ENCODE results near the gene PHETA2. TPM values are rescaled to one million over a fixed set of nuclear protein-coding genes. Genes with fewer than 3 reads are reported as not detected.

The PHETA2 gene
- total and polyA plus RNA-seq, 2 of the 13 experiments (the other 11 are each of a cell fraction or from before 2014, with no cell fraction given): 0.07 TPM; not detected in 1

DNA sequence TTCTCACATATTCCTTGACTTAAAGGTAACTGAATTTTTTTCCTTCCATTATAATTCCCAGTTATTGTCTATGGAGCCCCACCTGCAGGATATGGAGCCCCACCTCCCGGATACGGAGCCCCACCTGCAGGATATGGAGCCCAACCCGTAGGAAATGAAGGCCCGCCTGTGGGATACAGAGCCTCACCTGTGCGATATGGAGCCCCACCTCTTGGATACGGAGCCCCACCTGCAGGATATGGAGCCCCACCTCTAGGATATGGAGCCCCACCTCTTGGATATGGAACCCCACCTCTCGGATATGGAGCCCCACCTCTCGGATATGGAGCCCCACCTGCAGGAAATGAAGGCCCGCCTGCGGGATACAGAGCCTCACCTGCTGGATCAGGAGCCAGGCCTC is 47.3 kb upstream of the PHETA2 start:
- Histone ChIP-seq H3K27ac (ENCODE audit: extremely low read length, insufficient read depth, low read length) (no peak overlapping the region), H2AFZ (ENCODE audit: low read length) (no peak overlapping the region), H3K36me3 (replicated peaks in 1 of 2; ENCODE audit: control insufficient read depth in 1 of 2, insufficient read depth in 2 of 2, low read length in 2 of 2) (no peaks in the 10 kb centered on the region), H4K20me1 (ENCODE audit: insufficient read depth, low read length) (no peaks in the 10 kb centered on the region), H3K4me2 (ENCODE audit: low read depth, low read length) (no peak overlapping the region), H3K4me1 (ENCODE audit: insufficient read depth, low read length) (no peaks in the 10 kb centered on the region), H3K4me3 (replicated peaks in 1 of 3; ENCODE audit: insufficient read depth in 1 of 3, low read depth in 2 of 3, low read length in 3 of 3) (no peak overlapping the region), H3K9ac (ENCODE audit: insufficient read depth, low read depth, low read length) (no peak overlapping the region), H3K9me3 (ENCODE audit: low read length) (no peaks in the 10 kb centered on the region), H3K27me3 (ENCODE audit: control insufficient read depth in 1 of 2, insufficient read depth in 2 of 2, low read length in 2 of 2) (no peaks in the 10 kb centered on the region; a peak in 1 of 5 replicates), H3K79me2 (ENCODE audit: insufficient read depth, low read length) (no peaks in the 10 kb centered on the region)
- intact Hi-C loops (cut with micrococcal nuclease; ENCODE audit: unreplicated experiment) (no loop called here), in situ Hi-C loops (cut with HindIII; ENCODE audit: extremely low pct_ligation_motif_present, low pct_unique_long_range_greater_than_20kb) (no loop called here)
- POLR2A ChIA-PET: no interaction called here
- WGBS (ENCODE audit: low lambda C conversion rate): 48% methylated on average over 10 of the region's 10 CpGs
- FAIRE-seq (no peak), ATAC-seq (no peak), DNase-seq (ENCODE audit: low spot score) (no peak)
- no TSS peak for BruUV-seq (replicated peaks)
- CTCF ChIA-PET (ENCODE audit: low intra/inter-chr PET ratio, low total read pairs): no interaction called here
- TF ChIP-seq ELF4 (CRISPR knock-in tag; IDR thresholded peaks at IDR 0.05; ENCODE audit: borderline replicate concordance) (no peak), ZSCAN21 (CRISPR knock-in tag; IDR thresholded peaks at IDR 0.05; ENCODE audit: borderline replicate concordance) (no peak), MYNN (CRISPR knock-in tag; IDR thresholded peaks at IDR 0.05; ENCODE audit: low read depth) (no peak)
- TF ChIP-seq, protein P1, sequence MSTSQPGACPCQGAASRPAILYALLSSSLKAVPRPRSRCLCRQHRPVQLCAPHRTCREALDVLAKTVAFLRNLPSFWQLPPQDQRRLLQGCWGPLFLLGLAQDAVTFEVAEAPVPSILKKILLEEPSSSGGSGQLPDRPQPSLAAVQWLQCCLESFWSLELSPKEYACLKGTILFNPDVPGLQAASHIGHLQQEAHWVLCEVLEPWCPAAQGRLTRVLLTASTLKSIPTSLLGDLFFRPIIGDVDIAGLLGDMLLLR (CRISPR knock-in tag; IDR thresholded peaks at IDR 0.05): no peak

DNA sequence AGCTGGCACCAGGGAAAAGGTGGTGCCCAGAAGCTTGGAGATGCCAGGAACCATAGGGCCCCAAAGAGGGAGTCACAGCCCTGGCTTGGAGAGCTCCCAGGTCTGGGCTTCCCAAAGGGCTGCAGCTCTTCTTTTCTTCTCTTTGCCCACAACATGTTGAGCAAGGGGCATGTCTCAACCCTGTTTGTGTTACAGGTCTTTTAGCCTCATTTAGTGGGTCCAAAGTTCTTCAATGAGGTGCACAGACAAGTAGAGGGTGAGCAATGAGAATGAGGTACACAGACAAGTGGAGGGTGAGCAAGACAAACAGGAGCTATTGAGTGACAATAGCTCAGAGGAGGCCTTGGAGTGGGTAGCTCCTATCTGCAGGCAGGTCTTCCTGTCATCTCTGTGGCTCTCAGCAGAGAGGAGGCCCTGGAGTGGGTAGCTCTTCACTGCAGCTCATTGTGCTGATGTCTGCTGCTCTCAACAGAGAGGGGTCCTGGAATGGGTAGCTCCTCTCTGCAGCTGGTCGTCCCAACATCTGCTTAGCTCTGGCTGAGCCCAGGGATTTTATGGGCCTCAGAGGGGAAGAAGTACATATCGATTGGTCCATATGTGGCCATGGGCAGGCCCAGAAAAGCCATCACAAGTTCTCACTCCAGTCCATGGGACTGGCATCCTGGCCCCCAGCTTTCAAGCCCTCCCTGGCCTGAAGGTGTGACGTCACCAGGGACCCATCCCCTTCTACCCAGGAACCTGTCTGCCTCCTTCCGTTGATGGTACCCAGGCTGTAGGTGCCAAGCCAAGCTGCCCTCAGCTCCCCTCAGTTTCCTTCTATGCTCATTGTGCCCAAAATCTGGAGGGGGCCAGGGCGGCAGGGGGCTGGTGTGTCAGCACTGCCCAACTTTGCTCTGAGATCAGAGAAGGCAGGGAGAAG is 40.5 kb upstream of the PHETA2 start:
- Histone ChIP-seq H3K79me2 (ENCODE audit: insufficient read depth, low read length) (no peaks in the 10 kb centered on the region), H3K27me3 (ENCODE audit: control insufficient read depth in 1 of 2, insufficient read depth in 2 of 2, low read length in 2 of 2) (no peaks in the 10 kb centered on the region), H3K27ac (ENCODE audit: extremely low read length, insufficient read depth, low read length) (no peak overlapping the region), H3K4me2 (ENCODE audit: low read depth, low read length) (no peak overlapping the region), H3K9ac (ENCODE audit: insufficient read depth, low read depth, low read length) (no peak overlapping the region), H3K36me3 (replicated peaks in 1 of 2; ENCODE audit: control insufficient read depth in 1 of 2, insufficient read depth in 2 of 2, low read length in 2 of 2) (no peaks in the 10 kb centered on the region), H3K4me3 (replicated peaks in 1 of 3; ENCODE audit: insufficient read depth in 1 of 3, low read depth in 2 of 3, low read length in 3 of 3) (no peak overlapping the region), H2AFZ (ENCODE audit: low read length) (no peak overlapping the region), H3K9me3 (ENCODE audit: low read length) (peaks cover 7% of the 10 kb centered on the region; the same call in 1 of the 2 replicates), H3K4me1 (ENCODE audit: insufficient read depth, low read length) (peaks cover 10% of the 10 kb centered on the region; the same call in 1 of the 2 replicates), H4K20me1 (ENCODE audit: insufficient read depth, low read length) (no peaks in the 10 kb centered on the region)
- FAIRE-seq (no peak), DNase-seq (ENCODE audit: low spot score) (peak; percentile 47), ATAC-seq (peak; percentile 80)
- intact Hi-C loops (cut with micrococcal nuclease; ENCODE audit: unreplicated experiment): no loop called here
- in situ Hi-C loops (cut with HindIII; ENCODE audit: extremely low pct_ligation_motif_present, low pct_unique_long_range_greater_than_20kb): no loop called here
- CTCF ChIA-PET (ENCODE audit: low intra/inter-chr PET ratio, low total read pairs): no interaction called here
- WGBS (ENCODE audit: low lambda C conversion rate): 6% methylated on average over 3 of the region's 5 CpGs
- no TSS peak for BruUV-seq (replicated peaks)
- POLR2A ChIA-PET: interaction anchor here (1.0 to 1.2 kb wide), 2 partner anchors 46 to 58 kb away, joined by 3 to 4 read pairs; partner anchors contain the start of genes NDUFA6 and SMDT1
- TF ChIP-seq NAIF1 (CRISPR knock-in tag; IDR thresholded peaks at IDR 0.05; ENCODE audit: borderline replicate concordance): no peak
- no peak for TF ChIP-seq POLR2AphosphoS5 (IDR thresholded peaks at IDR 0.05; ENCODE audit: low read depth, low read length)
- no peak for TF ChIP-seq ZNF556 (CRISPR knock-in tag; IDR thresholded peaks at IDR 0.05; ENCODE audit: borderline replicate concordance)
- no peak for TF ChIP-seq FOXP1 (IDR thresholded peaks at IDR 0.05)
- 0 out of 2 replicates have a peak, but pooled peaks have one; percentile 21 for TF ChIP-seq FOXP1 (CRISPR knock-in tag; IDR thresholded peaks at IDR 0.05)
- peak; percentile 65; the same call in 1 of the 2 replicates for TF ChIP-seq CEBPB (IDR thresholded peaks at IDR 0.05; ENCODE audit: borderline replicate concordance, low read depth, low read length)
- peak; percentile 62 for TF ChIP-seq HNF4A (CRISPR knock-in tag; IDR thresholded peaks at IDR 0.05)
- 0 out of 2 replicates have a peak, but pooled peaks have one; percentile 25 for TF ChIP-seq ZNF644 (CRISPR knock-in tag; IDR thresholded peaks at IDR 0.05; ENCODE audit: low read depth)
- peak; percentile 89 for TF ChIP-seq ATF7 (IDR thresholded peaks at IDR 0.05)
- no peak for TF ChIP-seq ATF7 (CRISPR knock-in tag; IDR thresholded peaks at IDR 0.05)
- no peak for TF ChIP-seq BRD4 (CRISPR knock-in tag; IDR thresholded peaks at IDR 0.05)
- peak; percentile 41; the same call in 1 of the 2 replicates for TF ChIP-seq GATAD2A (CRISPR knock-in tag; IDR thresholded peaks at IDR 0.05)
- TF ChIP-seq NFIC (IDR thresholded peaks at IDR 0.05; ENCODE audit: low read length): no peak
- TF ChIP-seq GTF3A (CRISPR knock-in tag; conservative IDR thresholded peaks at IDR 0.05): no peak
